PC-9 (cell line): ENCODE measurements around the gene RNF112. TPM values are rescaled to one million over a fixed set of nuclear protein-coding genes. Genes with fewer than 3 reads are reported as not detected.

Source experiments
- BruUV-seq: library from RNA; stranded (reverse); fragments of 400-500 nt; replicated peaks from 2 replicates; lab custom pipeline; 2021; lab: Mats Ljungman, UMichigan
- CTCF ChIA-PET: fragments of 300-600 bp; sonication (Branson Sonifier 250); formaldehyde crosslinking; loops from one replicate; lab custom pipeline; 2022; ENCODE audit warnings: antibody characterized with exemption; lab: Charles Lee
- POLR2A ChIA-PET: fragments of 300-600 bp; sonication (Branson Sonifier 250); formaldehyde crosslinking; loops from one replicate; lab custom pipeline; 2022; ENCODE audit warnings: antibody characterized with exemption; ENCODE audit not compliant: unreplicated experiment; lab: Charles Lee
- DNase-seq, 2 experiments: peaks; one replicate each; pipeline versions ENCODE4 v3.0.0 to v3.0.0-alpha.2; 2015 to 2022; ENCODE audit warnings: mixed read lengths in 1 of 2
- H2AFZ ChIP-seq: fragments of 200-600 bp; sonication (generic); 2 replicates; pipeline ENCODE4 v1.8.1; 2017; ENCODE audit warnings: antibody characterized with exemption
- H3F3A ChIP-seq: fragments of 200-600 bp; sonication (generic); 2 replicates; pipeline ENCODE4 v1.8.1; 2017; ENCODE audit warnings: antibody characterized with exemption, mild to moderate bottlenecking, low read depth; ENCODE audit not compliant: insufficient read depth
- H3K27ac ChIP-seq: fragments of 200-600 bp; sonication (generic); 2 replicates; pipeline ENCODE4 v1.6.1; 2016; ENCODE audit warnings: mixed run types
- H3K27me3 ChIP-seq: fragments of 200-600 bp; sonication (generic); 2 replicates; pipeline ENCODE4 v1.6.1; 2016; ENCODE audit warnings: low read depth, mixed run types; ENCODE audit not compliant: insufficient read depth
- H3K36me3 ChIP-seq: fragments of 200-600 bp; sonication (generic); 2 replicates; pipeline ENCODE4 v1.6.1; 2016; ENCODE audit warnings: low read depth, mixed run types
- H3K4me1 ChIP-seq: fragments of 200-600 bp; sonication (generic); replicated peaks from 2 replicates; pipeline ENCODE4 v1.6.1; 2016; ENCODE audit warnings: mixed run types; ENCODE audit not compliant: insufficient read depth
- H3K4me2 ChIP-seq: fragments of 200-600 bp; sonication (generic); 2 replicates; pipeline ENCODE4 v1.6.1; 2017; ENCODE audit warnings: mixed run types
- H3K4me3 ChIP-seq: fragments of 200-600 bp; sonication (generic); 2 replicates; pipeline ENCODE4 v1.6.1; 2016; ENCODE audit warnings: mixed run types
- H3K79me2 ChIP-seq: fragments of 200-600 bp; sonication (generic); 2 replicates; pipeline ENCODE4 v1.6.1; 2017; ENCODE audit warnings: low read depth, mixed run types
- H3K9me2 ChIP-seq: fragments of 200-600 bp; sonication (generic); 2 replicates; pipeline ENCODE4 v1.8.1; 2017; ENCODE audit warnings: mild to moderate bottlenecking; ENCODE audit not compliant: insufficient read depth
- H3K9me3 ChIP-seq: fragments of 200-600 bp; sonication (generic); 2 replicates; pipeline ENCODE4 v1.8.1; 2016; ENCODE audit warnings: low read depth; ENCODE audit not compliant: insufficient read depth
- H4K20me1 ChIP-seq: fragments of 200-600 bp; sonication (generic); 2 replicates; pipeline ENCODE4 v1.8.1; 2017; ENCODE audit not compliant: insufficient read depth
- CTCF ChIP-seq: fragments of 200-600 bp; sonication (generic); conservative IDR thresholded peaks from 2 replicates; pipeline ENCODE4 v1.6.1; 2017; ENCODE audit warnings: mixed run types, antibody characterized with exemption, mild to moderate bottlenecking, moderate library complexity
- EZH2 ChIP-seq: fragments of 200-600 bp; sonication (generic); IDR thresholded peaks from 2 replicates; pipeline ENCODE4 v1.8.0; 2017; ENCODE audit warnings: antibody characterized with exemption, low read depth
- intact Hi-C: fragments of 100-400 bp; cut with micrococcal nuclease; formaldehyde crosslinking; loops from one replicate; pipeline ENCODE4 v1.10.0; 2022; ENCODE audit not compliant: unreplicated experiment
- total RNA-seq: library from RNA; stranded (reverse); gene quantifications from 2 replicates; pipeline ENCODE4 v1.2.3, GENCODE V29; 2021

The RNF112 gene
- total RNA-seq, 1 experiment from 2014 or later = 2.0 TPM

GRCh38 chr17:19448341-19449268 is 37.6 kb downstream of the RNF112 start:
- BruUV-seq = no TSS peak
- ChIA-PET POLR2A (interaction anchor here (0.7 to 1.0 kb wide), 3 partner anchors 71 to 199 kb away, joined by 3 to 8 read pairs (median 6); no protein-coding TSS in a partner anchor), CTCF (interaction anchor here (0.6 to 3.3 kb wide), 2 partner anchors 86 to 257 kb away, joined by 6 to 19 read pairs; partner anchors contain the start of gene B9D1)
- H3K36me3 ChIP-seq = no peaks in the 10 kb centered on the region
- H3K27ac ChIP-seq = peak overlapping the region; percentile 44
- peak; percentile 47 to 92 for DNase-seq
- TF ChIP-seq EZH2 = no peak
- TF ChIP-seq CTCF = no peak
- peaks cover 13% of the 10 kb centered on the region; the same call in 1 of the 2 replicates for H3F3A ChIP-seq
- no peak overlapping the region for H2AFZ ChIP-seq
- H3K27me3 ChIP-seq = no peaks in the 10 kb centered on the region
- no peaks in the 10 kb centered on the region for H3K9me2 ChIP-seq
- H3K4me3 ChIP-seq = no peak overlapping the region
- H3K9me3 ChIP-seq = peaks cover 8% of the 10 kb centered on the region; the same call in 1 of the 2 replicates
- peak overlapping the region; percentile 48 for H3K4me2 ChIP-seq
- no peaks in the 10 kb centered on the region for H3K79me2 ChIP-seq
- no peaks in the 10 kb centered on the region for H4K20me1 ChIP-seq
- intact Hi-C loops = loop anchor here (2.0 to 5.0 kb wide), 2 partner anchors 60 to 319 kb away; no protein-coding TSS in a partner anchor
- H3K4me1 ChIP-seq = peaks cover 24% of the 10 kb centered on the region

GRCh38 chr17:19449656-19450055 is 38.6 kb downstream of the RNF112 start:
- Histone ChIP-seq H3K27me3 (no peaks in the 10 kb centered on the region), H3K27ac (no peak overlapping the region), H3K4me1 (peaks cover 24% of the 10 kb centered on the region), H2AFZ (no peak overlapping the region), H3K9me2 (no peaks in the 10 kb centered on the region), H3F3A (peaks cover 13% of the 10 kb centered on the region; the same call in 1 of the 2 replicates), H3K36me3 (no peaks in the 10 kb centered on the region), H3K4me3 (no peak overlapping the region), H3K79me2 (no peaks in the 10 kb centered on the region), H4K20me1 (no peaks in the 10 kb centered on the region), H3K4me2 (0 out of 2 replicates have a peak overlapping the region, but pooled peaks have one; percentile 48), H3K9me3 (no peaks in the 10 kb centered on the region)
- DNase-seq = no peak
- intact Hi-C loops = loop anchor here (2.0 to 5.0 kb wide), 2 partner anchors 59 to 318 kb away; no protein-coding TSS in a partner anchor
- TF ChIP-seq CTCF (no peak), EZH2 (no peak)
- POLR2A ChIA-PET = interaction anchor here (0.6 to 0.8 kb wide), 2 partner anchors 7 to 87 kb away, joined by 8 to 11 read pairs; no protein-coding TSS in a partner anchor
- CTCF ChIA-PET = interaction anchor here (3.3 kb wide), 1 partner anchor 87 kb away, joined by 19 read pairs; the partner anchor contains the start of gene B9D1
- BruUV-seq = no TSS peak

GRCh38 chr17:19453296-19453695 is 42.3 kb downstream of the RNF112 start:
- Histone ChIP-seq H3K27ac (no peak overlapping the region), H3K4me3 (no peak overlapping the region), H3K79me2 (no peaks in the 10 kb centered on the region), H3K27me3 (no peaks in the 10 kb centered on the region), H3K9me2 (no peaks in the 10 kb centered on the region), H2AFZ (no peak overlapping the region), H3F3A (peaks cover 10% of the 10 kb centered on the region; the same call in 1 of the 2 replicates), H3K36me3 (no peaks in the 10 kb centered on the region), H3K9me3 (no peaks in the 10 kb centered on the region), H3K4me1 (peaks cover 13% of the 10 kb centered on the region), H3K4me2 (no peak overlapping the region), H4K20me1 (no peaks in the 10 kb centered on the region)
- CTCF ChIA-PET = no interaction called here
- BruUV-seq = no TSS peak
- intact Hi-C loops = no loop called here
- no peak for TF ChIP-seq EZH2
- no peak for TF ChIP-seq CTCF
- DNase-seq = no peak
- POLR2A ChIA-PET = no interaction called here
